ENCODE data around the gene STYK1. TPM values are rescaled to one million over a fixed set of nuclear protein-coding genes. Genes with fewer than 3 reads are reported as not detected.
A peak's percentile ranks its signal among the peaks of the same experiment; 100 is the strongest.

Gene STYK1, protein sequence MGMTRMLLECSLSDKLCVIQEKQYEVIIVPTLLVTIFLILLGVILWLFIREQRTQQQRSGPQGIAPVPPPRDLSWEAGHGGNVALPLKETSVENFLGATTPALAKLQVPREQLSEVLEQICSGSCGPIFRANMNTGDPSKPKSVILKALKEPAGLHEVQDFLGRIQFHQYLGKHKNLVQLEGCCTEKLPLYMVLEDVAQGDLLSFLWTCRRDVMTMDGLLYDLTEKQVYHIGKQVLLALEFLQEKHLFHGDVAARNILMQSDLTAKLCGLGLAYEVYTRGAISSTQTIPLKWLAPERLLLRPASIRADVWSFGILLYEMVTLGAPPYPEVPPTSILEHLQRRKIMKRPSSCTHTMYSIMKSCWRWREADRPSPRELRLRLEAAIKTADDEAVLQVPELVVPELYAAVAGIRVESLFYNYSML
- total RNA-seq (under 1 TPM in 3 of 4 donors, not detected in 1; 0.16 to 0.54 (median 0.36) TPM), polyA plus RNA-seq (10 to 100 TPM in 1 of 3 donors, 1 to 10 TPM in 2; 6.9 to 14.1 (median 9.0) TPM)

DNA sequence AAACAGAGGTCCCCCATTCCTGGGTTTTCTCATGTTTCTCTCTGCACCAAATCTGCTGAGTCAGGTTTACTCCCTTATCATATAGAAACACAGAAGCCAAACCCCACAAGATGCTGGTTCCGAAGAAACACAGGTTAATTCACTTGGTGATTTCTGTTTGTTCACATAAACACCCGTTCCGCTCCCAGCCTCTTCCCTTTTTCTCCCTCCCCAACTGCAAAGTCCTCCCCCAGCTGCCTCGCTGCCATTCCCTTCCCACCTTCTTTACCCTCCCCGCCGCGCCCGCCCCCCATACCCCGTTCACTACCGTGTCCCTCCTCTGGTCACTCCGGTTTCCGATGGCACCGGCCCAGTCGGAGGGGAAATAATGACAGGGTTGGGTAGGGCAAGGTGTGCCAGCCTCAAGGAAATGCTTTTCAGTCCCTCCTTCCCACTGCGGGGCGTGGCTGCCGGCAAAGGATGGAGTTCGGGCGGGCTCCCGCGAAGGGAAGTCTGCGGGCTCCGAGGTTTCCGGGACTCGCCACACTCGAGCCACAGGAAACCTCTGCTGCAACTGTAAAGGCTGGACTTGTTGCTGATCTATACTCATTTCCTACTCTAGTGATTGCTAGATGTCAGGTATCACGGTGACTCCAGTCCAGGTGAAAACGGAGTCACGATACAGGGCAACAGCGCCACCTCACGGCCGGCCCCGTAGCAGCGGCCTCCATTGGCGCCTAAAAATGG lies at the start of gene STYK1:
Gene STYK1 (minus strand): TSS at position 394 of the 726 bp plus-strand sequence. CDS start 39,434 bp downstream, outside the sequence.
- Histone ChIP-seq H3K4me1 (peaks cover 0 to 12% (median 11%) of the 10 kb centered on the region in 4 donors), H3K36me3 (no peaks in the 10 kb centered on the region), H3K27me3 (peaks cover 0 to 30% (median 4%) of the 10 kb centered on the region in 3 donors), H3K9me3 (no peaks in the 10 kb centered on the region), H3K4me3 (peak within 1 kb of the TSS; percentile 22 to 47 (median 40)), H3K27ac (no peak within 1 kb of the TSS)
- DNase-seq: no peak
- TF ChIP-seq CTCF (IDR thresholded peaks at IDR 0.05) (peak in 3 of 4 experiments; percentile 51 to 67 (median 63)), POLR2AphosphoS5 (IDR thresholded peaks at IDR 0.05) (peak in 1 of 4 donors; percentile 17), EP300 (IDR thresholded peaks at IDR 0.05) (no peak), POLR2A (IDR thresholded peaks at IDR 0.05) (no peak)
- intact Hi-C loops (cut with DNase I): no loop called here
- 1% methylated on average over 35 of the region's 35 CpGs for WGBS, 2 donors

DNA sequence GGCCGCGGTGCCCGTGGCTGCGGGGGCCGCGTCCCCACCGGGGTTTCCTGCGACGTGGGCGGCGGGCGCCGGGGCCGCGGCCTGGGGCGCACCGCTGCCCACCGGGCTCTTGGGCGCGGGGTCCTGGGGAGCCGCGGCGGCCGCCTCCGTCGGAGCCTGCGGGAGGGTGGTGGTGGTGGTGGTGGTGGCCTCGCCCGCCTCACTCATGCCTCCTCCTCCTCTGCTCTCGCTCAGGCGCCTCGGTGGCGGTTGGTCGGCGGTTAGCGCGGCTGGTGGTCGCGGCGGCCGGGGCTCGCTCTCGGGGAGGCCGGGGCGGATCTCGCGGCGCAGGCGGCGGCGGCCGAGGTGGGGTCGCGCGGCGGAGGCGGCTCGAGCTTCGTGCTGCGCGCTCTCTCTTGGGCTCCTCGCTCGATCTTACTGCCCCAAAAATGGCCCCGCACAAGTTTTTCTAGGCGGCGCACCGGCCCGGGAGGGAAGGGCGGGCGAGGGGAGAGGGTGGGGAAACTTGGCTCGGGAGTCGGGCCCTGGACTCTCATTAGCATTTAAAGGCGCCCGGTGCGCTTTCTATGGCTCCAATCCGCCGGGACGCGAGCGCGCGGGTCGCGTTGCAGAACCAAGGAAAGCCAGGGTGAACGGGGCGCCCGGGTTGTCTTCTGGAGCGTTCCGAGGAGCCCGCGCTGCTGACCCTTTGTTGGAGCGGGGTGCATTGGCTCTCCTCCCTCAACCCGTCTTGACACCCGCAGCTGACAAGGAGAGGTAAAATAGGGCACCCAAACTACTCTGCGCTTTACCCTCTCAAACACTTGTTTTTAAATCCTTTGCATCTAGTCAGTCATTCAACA lies 49.3 kb upstream of the STYK1 start, which contains the start of gene YBX3:
Gene YBX3 (minus strand): TSS at position 419 of the 842 bp plus-strand sequence. CDS start 212 bp downstream, at position 207.
- 0 to 1% methylated on average over 95 of the region's 95 CpGs for WGBS, 2 donors
- intact Hi-C loops (cut with DNase I): loop anchor here (2.0 to 10.0 kb wide), 5 partner anchors 28 to 1839 kb away; partner anchors contain the start of genes DUSP16, GABARAPL1 and SMIM10L1
- no peaks in the 10 kb centered on the region for H3K9me3 ChIP-seq

DNA sequence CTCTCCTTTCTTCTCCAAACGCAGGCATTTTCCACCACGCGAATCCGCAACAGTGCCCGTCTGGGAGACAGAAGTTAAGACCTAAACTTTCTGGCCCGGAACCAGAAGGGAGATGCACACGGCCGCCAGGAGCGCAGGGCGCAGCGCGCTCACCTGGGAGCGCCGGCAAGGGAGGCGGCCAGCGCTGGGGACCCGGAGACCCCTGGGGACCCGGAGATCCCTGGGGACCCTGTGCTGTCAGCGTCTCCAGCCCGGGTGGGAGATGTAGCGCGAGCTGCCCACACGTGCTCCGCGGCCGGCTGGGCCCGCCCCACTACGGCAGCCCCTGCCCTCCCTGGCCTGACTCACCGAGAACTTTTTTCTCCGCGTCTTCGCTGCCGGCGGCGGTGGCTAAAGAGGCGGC lies 48.7 kb upstream of the STYK1 start:
- intact Hi-C loops (cut with DNase I): loop anchor here (2.0 to 10.0 kb wide), 5 partner anchors 28 to 1840 kb away; partner anchors contain the start of genes DUSP16, GABARAPL1 and SMIM10L1
- peak; percentile 80 for DNase-seq
- H3K4me3 ChIP-seq: peak overlapping the region; percentile 65 to 99 (median 96)
- H3K27ac ChIP-seq: peak overlapping the region; percentile 96 to 99 (median 98)
- TF ChIP-seq POLR2AphosphoS5 (IDR thresholded peaks at IDR 0.05) (no peak), POLR2A (IDR thresholded peaks at IDR 0.05) (no peak), EP300 (IDR thresholded peaks at IDR 0.05) (no peak), CTCF (IDR thresholded peaks at IDR 0.05) (peak in 3 of 4 experiments; percentile 18 to 58 (median 18))
- no peaks in the 10 kb centered on the region for H3K9me3 ChIP-seq
- peaks cover 0 to 48% (median 44%) of the 10 kb centered on the region in 4 donors for H3K4me1 ChIP-seq
- 0% methylated on average over 36 of the region's 36 CpGs for WGBS, 2 donors
- peaks cover 0 to 4% (median 0%) of the 10 kb centered on the region in 4 donors for H3K36me3 ChIP-seq
- no peaks in the 10 kb centered on the region for H3K27me3 ChIP-seq

More for the DNA sequence above, 49.3 kb upstream of the STYK1 start, which contains the start of gene YBX3:
- peak; percentile 95 for DNase-seq
- Histone ChIP-seq H3K4me3 (peak within 1 kb of the TSS; percentile 65 to 99 (median 96)), H3K27me3 (no peaks in the 10 kb centered on the region), H3K4me1 (peaks cover 0 to 42% (median 38%) of the 10 kb centered on the region in 4 donors), H3K27ac (peak within 1 kb of the TSS; percentile 96 to 99 (median 98)), H3K36me3 (no peaks in the 10 kb centered on the region)
- TF ChIP-seq POLR2AphosphoS5 (IDR thresholded peaks at IDR 0.05) (peak; percentile 78 to 89 (median 82)), EP300 (IDR thresholded peaks at IDR 0.05) (no peak), CTCF (IDR thresholded peaks at IDR 0.05) (no peak), POLR2A (IDR thresholded peaks at IDR 0.05) (peak; percentile 15 to 30)
